IMR-90 (cell line): ENCODE data around the gene PLXNA1. TPM values are rescaled to one million over a fixed set of nuclear protein-coding genes. Genes with fewer than 3 reads are reported as not detected.
A peak's percentile ranks its signal among the peaks of the same experiment; 100 is the strongest.

ENCODE experiments used
- ATAC-seq: fragments of 200-7000 bp; cut with Tn5 transposase; 2 replicates; pipeline ENCODE4 v1.9.1; 2020; ENCODE audit warnings: low read depth, mild to moderate bottlenecking, moderate library complexity
- BruUV-seq: library from RNA; stranded (reverse); fragments of 400-500 nt; replicated peaks from 2 replicates; lab custom pipeline; 2021; lab: Mats Ljungman, UMichigan
- CTCF ChIA-PET: fragments of 300-600 bp; formaldehyde crosslinking; extraction: SDS; loops from one replicate; lab custom pipeline; 2021; ENCODE audit warnings: antibody characterized with exemption; lab: Yijun Ruan, JAX
- POLR2A ChIA-PET: fragments of 300-600 bp; sonication (Branson Sonifier 250); formaldehyde crosslinking; loops from one replicate; lab custom pipeline; 2022; ENCODE audit warnings: antibody characterized with exemption; ENCODE audit not compliant: unreplicated experiment; lab: Charles Lee
- DNase-seq: peaks from one replicate; pipeline ENCODE4 v3.0.0; 2013
- H2AFZ ChIP-seq: replicated peaks from 2 replicates; pipeline ENCODE3; 2013; ENCODE audit warnings: low read length, mild to moderate bottlenecking; ENCODE audit not compliant: poor library complexity
- H2AK5ac ChIP-seq: 2 replicates; pipeline ENCODE4 v1.6.1; 2013; ENCODE audit warnings: low read depth, low read length, inconsistent platforms
- H2AK9ac ChIP-seq: replicated peaks from 2 replicates; pipeline ENCODE3; 2013; ENCODE audit warnings: mild to moderate bottlenecking, low read depth, low read length, moderate library complexity; ENCODE audit not compliant: poor library complexity
- H2BK120ac ChIP-seq: 2 replicates; pipeline ENCODE4 v1.6.1; 2013; ENCODE audit warnings: low read depth, low read length, inconsistent platforms
- H2BK15ac ChIP-seq: 3 replicates; pipeline ENCODE4 v1.6.1; 2013; ENCODE audit warnings: low read depth, low read length, inconsistent platforms
- H2BK20ac ChIP-seq: 2 replicates; pipeline ENCODE4 v1.6.1; 2013; ENCODE audit warnings: low read depth, mild to moderate bottlenecking, inconsistent platforms, low read length, moderate library complexity
- H2BK5ac ChIP-seq: 2 replicates; pipeline ENCODE4 v1.6.1; 2013; ENCODE audit warnings: mild to moderate bottlenecking, low read depth, low read length, inconsistent platforms; ENCODE audit not compliant: poor library complexity, severe bottlenecking
- H3K14ac ChIP-seq: replicated peaks from 2 replicates; pipeline ENCODE4 v1.6.1; 2013; ENCODE audit warnings: low read depth, low read length, inconsistent platforms
- H3K18ac ChIP-seq: 2 replicates; pipeline ENCODE4 v1.6.1; 2013; ENCODE audit warnings: low read depth, low read length, control low read depth
- H3K23ac ChIP-seq: 2 replicates; pipeline ENCODE4 v1.6.1; 2013; ENCODE audit warnings: low read depth, low read length, inconsistent platforms
- H3K27ac ChIP-seq: 2 replicates; pipeline ENCODE4 v1.5.1; 2013; ENCODE audit warnings: mild to moderate bottlenecking, control low read depth, low read length; ENCODE audit not compliant: insufficient read depth
- H3K27me3 ChIP-seq: 2 replicates; pipeline ENCODE4 v1.6.1; 2013; ENCODE audit warnings: low read length; ENCODE audit not compliant: control insufficient read depth, insufficient read depth
- H3K36me3 ChIP-seq: 2 replicates; pipeline ENCODE4 v1.6.1; 2013; ENCODE audit warnings: low read length, mixed read lengths; ENCODE audit not compliant: control insufficient read depth, insufficient read depth
- H3K4ac ChIP-seq: 2 replicates; pipeline ENCODE4 v1.6.1; 2013; ENCODE audit warnings: low read depth, low read length, inconsistent platforms
- H3K4me1 ChIP-seq: 2 replicates; pipeline ENCODE4 v1.6.1; 2013; ENCODE audit warnings: low read length, mixed read lengths; ENCODE audit not compliant: control insufficient read depth, insufficient read depth
- H3K4me2 ChIP-seq: 2 replicates; pipeline ENCODE4 v1.6.1; 2013; ENCODE audit warnings: low read depth, mild to moderate bottlenecking, control low read depth, low read length, moderate library complexity
- H3K4me3 ChIP-seq: 2 replicates; pipeline ENCODE4 v1.5.1; 2013; ENCODE audit warnings: low read depth, mild to moderate bottlenecking, control low read depth, low read length, moderate library complexity; ENCODE audit not compliant: insufficient read depth
- H3K56ac ChIP-seq: 2 replicates; pipeline ENCODE4 v1.6.1; 2013; ENCODE audit warnings: low read length, inconsistent platforms; ENCODE audit not compliant: insufficient read depth; ENCODE audit errors: extremely low read depth
- H3K79me1 ChIP-seq, 2 experiments: 2 replicates each; pipeline ENCODE4 v1.6.1; 2013; ENCODE audit warnings: low read length in 2 of 2, inconsistent platforms in 1 of 2, low read depth in 1 of 2
- H3K9ac ChIP-seq: 2 replicates; pipeline ENCODE4 v1.6.1; 2013; ENCODE audit warnings: low read depth, low read length, control low read depth
- H3K9me1 ChIP-seq: 2 replicates; pipeline ENCODE4 v1.6.1; 2013; ENCODE audit warnings: low read length, inconsistent platforms; ENCODE audit not compliant: insufficient read depth
- H3K9me3 ChIP-seq: 2 replicates; pipeline ENCODE4 v1.6.1; 2013; ENCODE audit warnings: low read length; ENCODE audit not compliant: control insufficient read depth, insufficient read depth
- H4K20me1 ChIP-seq: 2 replicates; pipeline ENCODE4 v1.6.1; 2013; ENCODE audit warnings: low read length, inconsistent platforms; ENCODE audit not compliant: insufficient read depth
- H4K5ac ChIP-seq: 2 replicates; pipeline ENCODE4 v1.6.1; 2013; ENCODE audit warnings: mild to moderate bottlenecking, low read depth, low read length, control low read depth
- H4K8ac ChIP-seq, 2 experiments: 2 replicates each; pipeline ENCODE4 v1.6.1; 2013; ENCODE audit warnings: low read depth in 2 of 2, low read length in 2 of 2, control low read depth in 1 of 2, inconsistent platforms in 1 of 2
- H4K91ac ChIP-seq: 2 replicates; pipeline ENCODE4 v1.6.1; 2013; ENCODE audit warnings: low read depth, low read length, inconsistent platforms; ENCODE audit not compliant: insufficient read depth
- BHLHE40 ChIP-seq: fragments of 150-350 bp; IDR thresholded peaks from 2 replicates; pipeline ENCODE4 v1.6.1; 2016; ENCODE audit warnings: mild to moderate bottlenecking, low read depth, low read length
- CEBPB ChIP-seq: IDR thresholded peaks from 2 replicates; pipeline ENCODE4 v1.6.1; 2012; ENCODE audit warnings: low read depth, low read length, improper control_type of control experiment
- CHD1 ChIP-seq: IDR thresholded peaks from 2 replicates; pipeline ENCODE4 v1.6.1; 2012; ENCODE audit warnings: low read depth, low read length, improper control_type of control experiment
- CTCF ChIP-seq: conservative IDR thresholded peaks from 2 replicates; pipeline ENCODE4 v1.5.1; 2012; ENCODE audit warnings: mild to moderate bottlenecking, low read depth, low read length, improper control_type of control experiment
- ELK1 ChIP-seq: fragments of 150-350 bp; IDR thresholded peaks from 2 replicates; pipeline ENCODE4 v1.6.1; 2016; ENCODE audit warnings: low read depth, mild to moderate bottlenecking, low read length, moderate library complexity, borderline replicate concordance
- FOS ChIP-seq: fragments of 150-350 bp; IDR thresholded peaks from 2 replicates; pipeline ENCODE4 v1.6.1; 2016; ENCODE audit warnings: low read depth, low read length
- MAFK ChIP-seq: IDR thresholded peaks from 2 replicates; pipeline ENCODE4 v1.6.1; 2012; ENCODE audit warnings: low read depth, low read length, improper control_type of control experiment
- MAZ ChIP-seq: IDR thresholded peaks from 2 replicates; pipeline ENCODE4 v1.6.1; 2012; ENCODE audit warnings: low read depth, mild to moderate bottlenecking, low read length, improper control_type of control experiment, moderate library complexity, borderline replicate concordance
- MXI1 ChIP-seq: IDR thresholded peaks from 2 replicates; pipeline ENCODE4 v1.6.1; 2012; ENCODE audit warnings: low read depth, mild to moderate bottlenecking, low read length, moderate library complexity, borderline replicate concordance
- NFE2L2 ChIP-seq: fragments of 150-350 bp; IDR thresholded peaks from 2 replicates; pipeline ENCODE4 v1.6.1; 2016; ENCODE audit warnings: low read depth, mild to moderate bottlenecking, low read length
- POLR2A ChIP-seq: IDR thresholded peaks from 2 replicates; pipeline ENCODE4 v1.6.1; 2012; ENCODE audit warnings: mild to moderate bottlenecking, low read depth, low read length
- RAD21 ChIP-seq: IDR thresholded peaks from 2 replicates; pipeline ENCODE4 v1.6.1; 2012; ENCODE audit warnings: low read length, improper control_type of control experiment
- RCOR1 ChIP-seq: IDR thresholded peaks from 2 replicates; pipeline ENCODE4 v1.6.1; 2012; ENCODE audit warnings: mild to moderate bottlenecking, low read length, improper control_type of control experiment; ENCODE audit not compliant: insufficient replicate concordance
- RFX5 ChIP-seq: IDR thresholded peaks from 2 replicates; pipeline ENCODE4 v1.8.0; 2012; ENCODE audit warnings: low read depth, mild to moderate bottlenecking, low read length, moderate library complexity
- SMC3 ChIP-seq: fragments of 150-350 bp; IDR thresholded peaks from 2 replicates; pipeline ENCODE4 v1.6.1; 2016; ENCODE audit warnings: low read depth, mild to moderate bottlenecking, antibody characterized with exemption, low read length, moderate library complexity
- WGBS, 2 experiments: methylation state at CpG; one replicate each; pipeline versions ENCODE4 v1.1.5 to v1.1.7; 2013; ENCODE audit warnings: missing lambda C conversion rate in 2 of 2; ENCODE audit not compliant: insufficient read length in 1 of 2; ENCODE audit errors: extremely low coverage in 2 of 2; 5-methylcytosine and 5-hydroxymethylcytosine counted together
- dilution Hi-C: fragments of 300-500 bp; cut with HindIII; formaldehyde crosslinking; loops from one replicate; pipeline ENCODE4 v1.14.3; 2018; ENCODE audit warnings: low sequenced_read_pairs; ENCODE audit not compliant: unreplicated experiment
- in situ Hi-C: fragments of 300-500 bp; cut with MboI; formaldehyde crosslinking; loops from 3 replicates; pipeline ENCODE4 v1.14.3; 2019; ENCODE audit warnings: low sequenced_read_pairs, inconsistent platforms, mixed read lengths
- intact Hi-C: fragments of 100-400 bp; cut with micrococcal nuclease; formaldehyde crosslinking; loops from 2 replicates; pipeline ENCODE4 v1.10.0; 2022
- polyA plus RNA-seq, 3 experiments: library from polyadenylated mRNA; depleted of rRNA; stranded (reverse); fragments of >200 nt; gene quantifications; 2 replicates each; pipeline ENCODE4 v1.2.3, GENCODE V29; 2012; ENCODE audit warnings: low replicate concordance in 1 of 3
- total RNA-seq: library from RNA; depleted of rRNA; stranded (reverse); fragments of >200 nt; gene quantifications from 2 replicates; pipeline ENCODE4 v1.2.3, GENCODE V29; 2012
- TF ChIP-seq, protein P1 (sequence below): fragments of 150-350 bp; IDR thresholded peaks from 2 replicates; pipeline ENCODE4 v1.6.1; 2017; ENCODE audit warnings: mild to moderate bottlenecking, antibody characterized with exemption, low read length, low read depth

Gene PLXNA1
- total and polyA plus RNA-seq, 2 of the 4 experiments (the other 2 are of a cell fraction), result 13.6 to 49.4 TPM

DNA sequence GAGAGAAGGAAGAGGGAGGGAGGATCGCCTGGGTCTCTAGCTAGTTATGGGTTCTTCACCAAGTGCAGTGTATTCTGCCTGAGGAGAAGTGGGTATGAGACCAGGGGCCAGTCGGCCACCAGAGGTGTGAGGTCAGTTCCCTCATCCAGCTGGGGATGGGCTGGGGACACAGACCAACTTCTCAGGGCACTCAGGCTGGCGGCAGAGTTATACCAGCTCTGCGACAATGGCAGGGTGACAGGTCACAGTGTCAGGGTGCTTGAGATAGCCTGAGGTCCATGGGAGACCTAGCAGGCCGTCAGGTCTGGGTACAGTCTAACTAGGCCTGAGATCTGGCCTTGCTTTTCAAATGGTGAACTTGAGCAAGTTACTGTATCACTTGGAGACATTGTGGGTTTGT, 31.4 kb upstream of the PLXNA1 start:
- Histone ChIP-seq H3K9ac (no peak overlapping the region), H3K4me1 (no peaks in the 10 kb centered on the region), H3K56ac (no peak overlapping the region), H3K4me3 (no peak overlapping the region), H3K9me1 (0 out of 2 replicates have a peak, but pooled peaks cover 9% of the 10 kb centered on the region), H3K36me3 (no peaks in the 10 kb centered on the region), H2AFZ (no peak overlapping the region), H3K27me3 (no peaks in the 10 kb centered on the region), H3K18ac (no peak overlapping the region), H4K91ac (no peak overlapping the region), H3K9me3 (no peaks in the 10 kb centered on the region), H2BK120ac (no peak overlapping the region), H4K8ac (no peak overlapping the region), H2AK5ac (no peak overlapping the region), H3K23ac (no peak overlapping the region), H3K79me1 (no peaks in the 10 kb centered on the region), H3K27ac (no peak overlapping the region), H3K4ac (no peak overlapping the region), H2AK9ac (no peak overlapping the region), H4K20me1 (no peaks in the 10 kb centered on the region), H2BK20ac (no peak overlapping the region), H2BK5ac (no peak overlapping the region), H3K4me2 (no peak overlapping the region), H2BK15ac (no peak overlapping the region), H4K5ac (no peak overlapping the region), H3K14ac (0 out of 2 replicates have a peak overlapping the region, but pooled peaks have one; percentile 8)
- TF ChIP-seq, protein P1, sequence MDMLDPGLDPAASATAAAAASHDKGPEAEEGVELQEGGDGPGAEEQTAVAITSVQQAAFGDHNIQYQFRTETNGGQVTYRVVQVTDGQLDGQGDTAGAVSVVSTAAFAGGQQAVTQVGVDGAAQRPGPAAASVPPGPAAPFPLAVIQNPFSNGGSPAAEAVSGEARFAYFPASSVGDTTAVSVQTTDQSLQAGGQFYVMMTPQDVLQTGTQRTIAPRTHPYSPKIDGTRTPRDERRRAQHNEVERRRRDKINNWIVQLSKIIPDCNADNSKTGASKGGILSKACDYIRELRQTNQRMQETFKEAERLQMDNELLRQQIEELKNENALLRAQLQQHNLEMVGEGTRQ, result no peak
- TF ChIP-seq SMC3 (no peak), POLR2A (no peak), RFX5 (no peak), MAFK (no peak), CEBPB (no peak), CTCF (no peak), FOS (no peak), BHLHE40 (no peak), RCOR1 (no peak), CHD1 (no peak), MAZ (no peak), RAD21 (no peak), MXI1 (no peak), NFE2L2 (no peak), ELK1 (no peak)
- in situ Hi-C loops (no loop called here), intact Hi-C loops (no loop called here), dilution Hi-C loops (no loop called here)
- WGBS, 2 experiments, result 100% methylated on average over 2 of the region's 5 CpGs; no CpG with 5 or more reads in 1 of the 2 experiments
- BruUV-seq, result no TSS peak
- no peak for ATAC-seq
- CTCF ChIA-PET, result no interaction called here
- POLR2A ChIA-PET, result no interaction called here
- DNase-seq, result no peak
